Stimulated activated CD4-positive, alpha-beta T cell treated with anti-CD3 and anti-CD28 coated beads, Interleukin-2, amount 100 ng/mL, for 48 hours (primary cell): ENCODE data around the gene GCM1.
"Not testable (repeated sequence)": the region's sequence is repeated elsewhere in the genome, so short reads cannot be mapped to it uniquely, and the experiment has no call there.

Experiments used
- DNase-seq, 2 donors: peaks; one replicate each; pipeline ENCODE4 v3.0.0-alpha.2; 2020

Gene GCM1

GRCh38 chr6:53148684-53149083 lies at the start of gene GCM1:
Gene GCM1, minus strand, starts transcription at chr6:53148841. Its CDS starts 3,209 bp downstream, at chr6:53145632.
- no peak for DNase-seq

GRCh38 chr6:53197553-53197952 lies 48.9 kb upstream of the GCM1 start:
- DNase-seq = no peak

DNA sequence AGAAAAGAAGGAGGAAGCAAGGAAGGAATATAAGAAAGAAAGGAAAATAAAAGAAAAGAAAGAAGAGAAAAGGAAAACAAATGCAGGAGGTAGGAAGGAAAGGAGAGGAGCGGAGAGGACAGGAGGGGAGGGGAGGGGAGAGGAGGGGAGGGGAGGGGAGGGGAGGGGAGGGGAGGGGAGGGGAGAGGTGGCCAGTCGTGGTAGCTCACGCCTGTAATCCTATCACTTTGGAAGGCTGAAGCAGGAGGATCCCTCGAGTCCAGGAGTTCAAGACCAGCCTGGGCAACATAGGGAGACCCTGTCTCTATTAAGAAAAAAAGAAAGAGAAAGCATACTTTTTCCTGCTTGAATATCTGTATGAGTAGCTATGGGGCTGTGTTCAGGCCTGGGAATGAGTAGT lies 46.4 kb upstream of the GCM1 start:
- DNase-seq = no peak

DNA sequence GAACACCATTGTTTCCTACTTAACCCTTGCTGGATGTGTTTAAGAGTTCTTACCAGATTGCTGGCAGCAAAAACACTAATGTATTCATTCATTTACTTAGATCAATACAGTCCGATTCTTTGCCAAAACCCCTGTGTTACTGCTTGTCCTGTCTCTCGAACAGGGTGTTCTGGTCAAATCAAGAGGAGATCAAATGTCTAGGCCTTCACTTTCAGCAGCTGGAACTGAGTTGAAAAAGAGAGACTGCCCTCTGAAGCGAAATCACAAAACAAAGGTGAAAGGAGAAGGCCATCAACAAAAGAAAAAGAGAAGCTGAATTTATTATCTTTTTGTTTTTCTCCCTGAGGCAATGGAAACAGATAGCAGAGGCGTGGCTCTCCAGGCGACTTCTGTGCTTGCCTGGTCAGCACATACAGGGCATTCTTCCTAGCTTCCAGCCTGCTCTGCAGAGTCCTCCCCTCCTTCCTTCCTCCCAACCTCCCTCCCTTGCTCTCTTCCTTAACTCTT lies 44.1 kb upstream of the GCM1 start:
- no peak for DNase-seq

DNA sequence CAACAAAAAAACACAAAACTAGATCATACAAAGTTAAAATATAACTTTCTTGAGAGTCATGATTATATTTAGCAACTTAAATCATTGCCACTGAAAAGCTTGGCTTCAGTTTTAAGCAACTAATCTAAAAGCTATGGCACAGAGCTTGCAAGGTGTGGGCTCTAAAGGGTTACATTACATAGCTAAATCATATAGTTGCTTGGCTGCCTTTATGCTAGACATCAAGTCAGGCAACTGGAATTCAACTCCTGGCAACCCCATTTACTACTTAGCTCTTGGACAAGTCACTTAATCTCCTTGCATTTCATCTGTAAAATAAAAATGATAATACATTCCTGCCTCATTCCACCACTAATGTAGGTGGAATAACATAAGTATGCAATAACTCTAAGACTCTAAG lies 40.9 kb upstream of the GCM1 start:
- no peak for DNase-seq

DNA sequence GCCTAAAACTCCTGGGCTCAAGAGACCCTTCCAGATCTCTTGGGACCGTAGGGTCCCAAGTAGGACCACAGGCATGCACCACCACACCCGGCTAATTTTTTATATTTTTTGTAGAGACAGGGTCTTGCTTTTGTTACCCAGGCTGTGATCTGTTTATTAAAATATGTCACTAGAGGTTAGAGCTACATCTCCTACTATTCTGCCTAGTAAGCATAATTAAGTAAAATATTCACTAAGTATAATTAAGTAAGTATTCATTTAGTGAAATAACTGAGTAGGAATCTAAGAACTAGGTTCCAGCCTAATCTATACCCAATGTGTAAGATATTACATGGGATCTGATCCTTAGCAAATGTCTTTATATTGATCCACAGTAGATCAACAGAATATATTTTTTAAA lies 40.2 kb upstream of the GCM1 start:
- DNase-seq = no peak

GRCh38 chr6:53180678-53181077 lies 32.0 kb upstream of the GCM1 start:
- no peak for DNase-seq

DNA sequence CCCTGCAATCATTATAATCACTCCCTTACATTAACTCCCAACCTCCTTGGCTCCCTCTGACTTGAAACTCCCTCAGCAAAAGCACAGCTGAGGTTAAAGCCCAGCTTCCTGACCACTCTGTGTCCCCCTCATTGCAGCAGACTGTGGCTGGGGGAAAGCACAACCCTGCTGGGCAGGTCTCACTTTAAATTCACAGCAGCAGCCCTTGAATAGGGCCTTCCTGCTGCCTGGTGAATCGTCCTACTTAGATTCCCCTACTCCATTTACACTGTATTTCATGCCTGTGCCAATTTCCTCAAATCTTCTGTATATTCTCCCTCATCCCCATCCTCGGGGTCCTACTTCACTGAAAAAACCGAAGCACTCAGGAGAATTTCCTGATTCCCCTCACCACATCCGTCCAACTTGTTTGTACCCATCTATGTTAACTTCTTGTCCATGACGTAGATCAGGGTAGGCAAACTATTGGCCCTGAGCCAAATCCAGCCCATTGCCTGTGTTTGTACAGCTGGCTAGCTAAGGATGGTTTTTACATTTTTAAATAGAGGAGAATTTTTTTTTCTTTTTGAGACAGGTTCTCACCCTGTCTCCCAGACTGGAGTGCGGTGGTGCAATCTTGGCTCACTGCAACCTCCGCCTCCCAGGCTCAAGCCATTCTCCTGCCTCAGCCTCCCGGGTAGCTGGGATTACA lies 31.5 kb upstream of the GCM1 start:
- DNase-seq = peak in 1 of 2 donors; percentile 14

DNA sequence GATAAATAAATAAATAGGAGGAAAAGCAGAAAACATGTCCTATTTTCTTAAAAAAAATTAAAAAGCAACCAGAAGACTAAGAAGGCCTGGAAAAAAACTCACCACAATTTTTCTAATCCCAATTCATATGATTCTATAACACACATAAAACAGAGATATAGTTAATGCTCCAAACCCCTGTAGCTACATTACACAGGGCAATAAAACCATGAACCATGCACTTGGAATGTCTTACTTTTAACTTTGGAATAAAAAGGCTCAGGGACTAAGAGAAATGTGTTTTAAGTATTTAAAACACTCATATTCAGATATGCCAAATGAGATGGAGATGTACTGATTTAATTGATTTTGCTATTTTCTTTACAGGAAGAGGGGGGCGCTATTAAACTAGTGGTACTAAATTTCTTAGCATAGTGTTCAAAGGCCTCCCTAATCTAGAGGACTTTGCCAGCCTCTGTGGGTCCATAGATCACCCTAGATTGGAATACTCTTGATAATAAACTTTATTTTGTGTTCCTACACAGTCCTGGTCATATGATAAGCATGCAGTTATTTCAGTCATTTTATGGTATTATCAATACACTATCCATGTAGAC lies 30.3 kb upstream of the GCM1 start:
- DNase-seq = no peak

GRCh38 chr6:53175027-53175426 lies 26.4 kb upstream of the GCM1 start:
- no peak for DNase-seq

DNA sequence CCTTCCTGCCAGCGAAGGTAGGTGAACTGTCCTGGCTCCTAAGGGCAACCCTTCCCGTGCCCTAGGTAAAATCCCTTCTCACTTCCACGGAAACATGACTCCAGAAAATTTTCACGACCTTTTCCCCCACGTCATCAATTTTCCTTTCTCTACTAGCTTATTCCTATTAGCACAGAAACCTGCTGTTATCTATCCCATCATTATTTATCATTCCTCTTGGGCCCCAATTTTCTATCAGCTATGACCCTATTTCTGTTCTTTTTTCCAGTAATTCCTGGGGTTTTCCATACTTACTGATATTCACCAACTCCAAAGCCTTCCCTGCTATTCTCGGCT lies 23.8 kb upstream of the GCM1 start:
- no peak for DNase-seq

GRCh38 chr6:53171605-53172467 lies 23.2 kb upstream of the GCM1 start:
- DNase-seq = peak; percentile 91 to 96

DNA sequence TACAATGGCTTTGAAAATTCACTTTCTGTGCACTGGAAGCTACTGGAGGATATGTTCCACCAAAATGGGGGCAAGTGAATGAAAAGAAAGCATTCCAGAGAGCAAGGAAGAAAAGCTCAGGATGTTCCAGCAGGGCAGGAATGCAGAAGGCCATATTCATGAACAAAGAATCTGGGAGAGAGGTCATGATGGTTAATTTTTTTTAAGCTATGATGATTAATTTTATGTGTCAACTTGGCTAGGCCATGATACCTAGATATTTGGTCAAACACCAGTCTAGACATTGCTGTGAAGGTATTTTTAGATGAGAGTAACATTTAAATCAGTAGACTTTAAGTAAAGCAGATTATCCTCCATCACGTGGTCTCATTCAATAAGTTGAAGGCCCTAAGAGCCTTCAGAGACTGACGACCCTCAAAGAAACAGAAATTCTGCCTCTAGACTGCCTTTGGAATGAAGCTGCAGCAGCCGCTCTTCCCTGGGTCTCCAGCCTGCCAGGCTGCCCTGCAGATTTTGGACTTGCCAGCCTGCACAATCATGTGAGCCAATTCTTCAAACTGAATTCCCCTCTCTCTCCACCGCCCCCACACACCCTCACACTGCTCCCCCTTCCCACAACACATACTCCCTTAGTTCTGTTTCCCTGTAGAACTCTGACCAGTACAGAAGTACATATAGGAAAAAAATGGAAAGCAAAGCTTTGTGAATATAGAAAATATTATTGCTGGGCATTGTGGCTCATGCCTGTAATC lies 20.1 kb upstream of the GCM1 start:
- DNase-seq = no peak

- DNase-seq = no peak
These were observed 16.7 kb upstream of the GCM1 start for GRCh38 chr6:53165293-53165692.

DNA sequence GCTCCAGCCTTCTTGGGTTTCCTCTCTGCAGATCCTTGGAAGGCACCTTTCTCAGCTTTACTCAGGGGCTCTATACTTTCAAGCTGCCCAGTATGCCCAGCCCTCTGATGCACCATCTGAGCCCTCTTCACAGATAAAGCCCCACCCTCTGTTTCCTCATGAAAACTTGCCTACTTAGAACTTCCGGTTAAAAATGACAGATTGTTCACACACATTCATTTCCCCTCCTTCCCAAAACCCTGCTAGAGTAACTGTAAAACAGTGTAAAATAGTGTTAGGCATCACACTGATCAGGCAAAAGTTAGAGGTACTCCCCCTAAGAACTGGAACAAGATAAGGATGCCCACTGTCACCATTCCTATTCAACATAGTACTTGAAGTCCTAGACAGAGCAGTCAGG lies 14.0 kb upstream of the GCM1 start:
- no peak for DNase-seq

GRCh38 chr6:53161481-53162009 lies 12.9 kb upstream of the GCM1 start:
- no peak for DNase-seq

DNA sequence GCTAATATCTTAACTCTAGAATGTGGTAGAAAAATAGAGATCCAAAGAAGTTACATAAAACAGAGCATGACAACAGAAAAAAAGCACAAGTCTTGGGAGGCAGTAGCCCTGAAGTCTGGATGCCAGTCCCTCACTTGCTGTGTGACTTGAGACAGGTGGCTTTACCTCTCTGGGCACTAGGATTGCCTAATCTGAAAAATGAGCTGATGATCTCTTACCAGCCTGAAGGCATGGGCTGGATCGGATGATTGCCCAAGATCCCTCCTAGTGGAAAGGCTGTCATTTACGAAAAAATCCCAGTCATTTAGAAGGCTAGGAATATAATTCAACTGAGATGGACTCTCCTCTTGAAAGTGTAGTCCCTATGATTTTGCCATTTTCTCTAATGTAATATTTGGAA lies 10.9 kb upstream of the GCM1 start:
- DNase-seq = no peak

DNA sequence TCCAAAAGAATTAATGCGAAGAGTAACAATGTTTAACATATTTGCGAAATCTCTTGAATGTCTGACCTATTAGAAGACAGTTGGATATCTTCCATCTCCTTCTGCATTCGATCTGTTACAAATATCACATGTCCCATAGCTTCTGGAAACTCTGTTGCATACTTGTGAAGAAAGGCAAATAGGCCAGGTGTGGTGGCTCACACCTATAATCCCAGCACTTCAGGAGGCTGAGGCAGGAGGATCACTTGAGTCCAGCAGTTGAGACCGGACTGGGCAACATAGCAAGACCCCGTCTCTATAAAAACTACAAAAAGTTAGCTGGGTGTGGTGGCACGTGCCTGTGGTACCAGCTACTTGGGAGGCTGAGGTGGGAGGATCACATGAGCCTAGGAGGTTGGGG lies 9.4 kb upstream of the GCM1 start:
- not testable (repeated sequence) for DNase-seq

DNA sequence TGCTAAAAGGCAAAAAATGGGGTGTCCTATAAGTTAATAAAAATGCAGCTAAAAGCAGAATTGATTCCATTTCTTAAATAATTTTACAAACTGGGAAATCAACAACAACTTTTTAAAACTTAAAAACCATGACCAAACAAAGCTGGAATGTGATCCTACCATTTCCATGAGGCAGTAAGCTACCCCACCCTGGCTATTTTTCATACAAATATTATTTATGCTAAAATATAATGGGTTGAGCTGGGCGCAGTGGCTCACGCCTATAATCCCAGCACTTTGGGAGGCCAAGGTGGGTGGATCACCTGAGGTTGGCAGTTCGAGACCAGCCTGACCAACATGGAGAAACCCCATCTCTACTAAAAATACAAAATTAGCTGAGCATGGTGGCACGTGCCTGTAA lies 6.6 kb upstream of the GCM1 start:
- DNase-seq = not testable (repeated sequence)

GRCh38 chr6:53154794-53155193 lies 6.2 kb upstream of the GCM1 start:
- DNase-seq = no peak

DNA sequence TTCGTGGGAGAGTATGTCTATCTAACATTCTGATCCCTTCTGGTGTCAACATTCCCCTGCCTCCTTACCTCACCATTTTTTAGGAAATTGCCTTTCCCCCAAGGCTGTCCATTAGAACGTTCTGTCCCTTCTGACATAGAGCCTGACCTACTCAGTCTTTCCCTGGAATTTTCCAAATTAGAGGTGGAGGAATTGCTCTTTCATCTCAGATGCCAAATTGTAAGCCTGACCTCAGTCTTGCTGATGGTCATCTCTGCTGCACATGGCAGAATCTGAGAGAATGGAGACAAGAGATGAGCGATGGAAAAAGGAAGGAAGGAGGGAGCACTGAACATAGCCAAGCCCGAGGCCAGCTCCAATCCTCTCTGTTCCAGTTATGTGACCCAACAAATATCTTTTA lies 5.4 kb upstream of the GCM1 start:
- DNase-seq = no peak

DNA sequence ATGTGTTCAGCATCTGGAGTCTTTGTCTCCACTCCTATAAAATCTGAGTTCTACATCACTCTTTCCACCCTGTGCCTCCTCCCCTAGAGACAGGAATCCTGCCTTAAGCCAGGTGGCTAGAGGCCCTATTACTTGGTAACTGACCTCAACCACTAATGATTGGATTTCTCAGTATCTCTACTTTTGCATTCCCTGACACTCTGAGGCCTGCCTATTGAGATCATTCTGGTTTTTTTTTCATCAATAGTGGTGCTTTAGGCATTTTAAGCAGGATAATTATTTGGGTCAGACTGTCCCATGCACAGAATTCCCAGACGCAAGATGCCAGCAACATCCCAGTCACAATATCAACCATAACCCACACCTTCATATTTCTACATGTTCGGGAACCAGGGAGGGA lies 3.9 kb upstream of the GCM1 start:
- no peak for DNase-seq

- no peak for DNase-seq
These were observed 3.0 kb upstream of the GCM1 start for GRCh38 chr6:53151676-53152075.
